Pons (tissue), 1 donor: ENCODE results near the gene VPS54.
"Not testable (repeated sequence)": the region's sequence is repeated elsewhere in the genome, so short reads cannot be mapped to it uniquely, and the experiment has no call there.

Experiments
- DNase-seq: peaks from one replicate; pipeline ENCODE4 v3.0.0-alpha.2; 2016; ENCODE audit warnings: low spot score

The VPS54 gene

GRCh38 chr2:63871864-63872263 lies 147.4 kb downstream of the VPS54 start:
- no peak for DNase-seq

GRCh38 chr2:63870679-63871078 lies 148.5 kb downstream of the VPS54 start:
- DNase-seq = no peak

- no peak for DNase-seq
Measured at GRCh38 chr2:63866009-63866709, 153.1 kb downstream of the VPS54 start.

GRCh38 chr2:63865159-63865799 lies 153.9 kb downstream of the VPS54 start:
- DNase-seq = no peak

GRCh38 chr2:63863707-63864106 lies 155.5 kb downstream of the VPS54 start:
- no peak for DNase-seq

GRCh38 chr2:63862806-63863205 lies 156.4 kb downstream of the VPS54 start:
- DNase-seq = no peak

- DNase-seq = peak; percentile 72
Measured at GRCh38 chr2:63861220-63861822, 157.9 kb downstream of the VPS54 start.

- DNase-seq = no peak
Measured at GRCh38 chr2:63858291-63858690, 160.9 kb downstream of the VPS54 start.

GRCh38 chr2:63856303-63856603 lies 163.0 kb downstream of the VPS54 start:
- DNase-seq = no peak

GRCh38 chr2:63855418-63856302 lies 163.6 kb downstream of the VPS54 start:
- DNase-seq = no peak

GRCh38 chr2:63853527-63854310 lies 165.5 kb downstream of the VPS54 start:
- no peak for DNase-seq

GRCh38 chr2:63851691-63852311 lies 167.4 kb downstream of the VPS54 start:
- DNase-seq = no peak

GRCh38 chr2:63850649-63851048 lies 168.6 kb downstream of the VPS54 start:
- no peak for DNase-seq

GRCh38 chr2:63850204-63850571 lies 169.0 kb downstream of the VPS54 start:
- DNase-seq = no peak

- peak; percentile 70 for DNase-seq
Measured at GRCh38 chr2:63849381-63850203, 169.6 kb downstream of the VPS54 start.

GRCh38 chr2:63847571-63847970 lies 171.7 kb downstream of the VPS54 start:
- DNase-seq = not testable (repeated sequence)

GRCh38 chr2:63846487-63846886 lies 172.7 kb downstream of the VPS54 start:
- no peak for DNase-seq

GRCh38 chr2:63845866-63846265 lies 173.4 kb downstream of the VPS54 start:
- DNase-seq = no peak

GRCh38 chr2:63844616-63845015 lies 174.6 kb downstream of the VPS54 start:
- no peak for DNase-seq

- no peak for DNase-seq
Measured at GRCh38 chr2:63843791-63844190, 175.4 kb downstream of the VPS54 start.
